Osteoblast (primary cell): Measurements from ENCODE around the gene PIK3R3. TPM values are rescaled to one million over a fixed set of nuclear protein-coding genes. Genes with fewer than 3 reads are reported as not detected.

Experiments
- DNase-seq: peaks from one replicate; pipeline ENCODE4 v3.0.0; 2011; ENCODE audit warnings: low spot score, mixed read lengths; ENCODE audit not compliant: insufficient read length; ENCODE audit errors: missing footprints
- H2AFZ ChIP-seq: 2 replicates; pipeline ENCODE4 v1.6.0; 2011; ENCODE audit warnings: mild to moderate bottlenecking, low read length
- H3K27ac ChIP-seq: 2 replicates; pipeline ENCODE4 v1.5.1; 2011; ENCODE audit warnings: mild to moderate bottlenecking, low read depth, low read length, moderate library complexity
- H3K27me3 ChIP-seq: 2 replicates; pipeline ENCODE4 v1.6.0; 2012; ENCODE audit warnings: mild to moderate bottlenecking, control low read depth, inconsistent platforms, low read length, moderate library complexity; ENCODE audit not compliant: insufficient read depth
- H3K36me3 ChIP-seq: 2 replicates; pipeline ENCODE4 v1.5.1; 2011; ENCODE audit warnings: mild to moderate bottlenecking, low read length, control low read depth, moderate library complexity; ENCODE audit not compliant: insufficient read depth
- H3K4me1 ChIP-seq: 2 replicates; pipeline ENCODE4 v1.5.1; 2011; ENCODE audit warnings: mild to moderate bottlenecking, low read length, control low read depth, moderate library complexity; ENCODE audit not compliant: insufficient read depth
- H3K4me2 ChIP-seq: 2 replicates; pipeline ENCODE4 v1.6.0; 2011; ENCODE audit warnings: mild to moderate bottlenecking, low read length; ENCODE audit not compliant: insufficient read depth
- H3K4me3 ChIP-seq: fragments of 200-600 bp; sonication (generic); 3 replicates; pipeline ENCODE4 v1.5.1; 2012; ENCODE audit warnings: mild to moderate bottlenecking, low read length, inconsistent platforms; ENCODE audit not compliant: insufficient read depth
- H3K79me2 ChIP-seq: 2 replicates; pipeline ENCODE4 v1.6.0; 2012; ENCODE audit warnings: mild to moderate bottlenecking, low read length, control low read depth, inconsistent platforms; ENCODE audit not compliant: insufficient read depth
- H3K9me3 ChIP-seq: 2 replicates; pipeline ENCODE4 v1.5.1; 2011; ENCODE audit warnings: low read depth, low read length, control low read depth
- H4K20me1 ChIP-seq: 2 replicates; pipeline ENCODE4 v1.6.0; 2012; ENCODE audit warnings: mild to moderate bottlenecking, low read length, control low read depth; ENCODE audit not compliant: insufficient read depth
- CTCF ChIP-seq: IDR thresholded peaks from 2 replicates; pipeline ENCODE4 v1.5.1; 2011; ENCODE audit warnings: mild to moderate bottlenecking, low read depth, low read length, moderate library complexity; ENCODE audit errors: extremely low read depth
- total RNA-seq: library from RNA; depleted of rRNA; stranded (reverse); fragments of >200 nt; gene quantifications from 2 replicates; pipeline ENCODE4 v1.2.3, GENCODE V29; 2012

The PIK3R3 gene
- total RNA-seq, 1 donor = 4.0 TPM

- no peaks in the 10 kb centered on the region for H3K79me2 ChIP-seq
- H3K36me3 ChIP-seq = no peaks in the 10 kb centered on the region
- H3K27ac ChIP-seq = no peak overlapping the region
- no peak for DNase-seq
- no peak overlapping the region for H2AFZ ChIP-seq
- H4K20me1 ChIP-seq = no peaks in the 10 kb centered on the region
- H3K4me1 ChIP-seq = peaks cover 7% of the 10 kb centered on the region
- no peak overlapping the region for H3K4me2 ChIP-seq
- H3K4me3 ChIP-seq = no peak overlapping the region
- no peaks in the 10 kb centered on the region for H3K27me3 ChIP-seq
- no peak for TF ChIP-seq CTCF
- no peaks in the 10 kb centered on the region for H3K9me3 ChIP-seq
Measured at GRCh38 chr1:46087891-46088290, 44.5 kb downstream of the PIK3R3 start.

GRCh38 chr1:46086576-46086975, 45.9 kb downstream of the PIK3R3 start:
- H3K4me1 ChIP-seq = peaks cover 7% of the 10 kb centered on the region
- TF ChIP-seq CTCF = no peak
- no peaks in the 10 kb centered on the region for H4K20me1 ChIP-seq
- H3K4me3 ChIP-seq = no peak overlapping the region
- H3K4me2 ChIP-seq = no peak overlapping the region
- H3K36me3 ChIP-seq = no peaks in the 10 kb centered on the region
- no peaks in the 10 kb centered on the region for H3K79me2 ChIP-seq
- no peak for DNase-seq
- no peaks in the 10 kb centered on the region for H3K27me3 ChIP-seq
- no peak overlapping the region for H3K27ac ChIP-seq
- no peaks in the 10 kb centered on the region for H3K9me3 ChIP-seq
- H2AFZ ChIP-seq = no peak overlapping the region

GRCh38 chr1:46084553-46085451, 47.6 kb downstream of the PIK3R3 start:
- peak overlapping the region; percentile 48 for H3K4me2 ChIP-seq
- H3K27ac ChIP-seq = peak overlapping the region; percentile 29

More at GRCh38 chr1:46084553-46085451, 47.6 kb downstream of the PIK3R3 start:
- peak overlapping the region; percentile 59 for H2AFZ ChIP-seq
- no peaks in the 10 kb centered on the region for H3K79me2 ChIP-seq
- H3K4me1 ChIP-seq = peaks cover 7% of the 10 kb centered on the region
- H3K9me3 ChIP-seq = no peaks in the 10 kb centered on the region
- no peak overlapping the region for H3K4me3 ChIP-seq
- DNase-seq = no peak
- no peak for TF ChIP-seq CTCF
- H4K20me1 ChIP-seq = no peaks in the 10 kb centered on the region
- H3K27me3 ChIP-seq = no peaks in the 10 kb centered on the region
- no peaks in the 10 kb centered on the region for H3K36me3 ChIP-seq
